ENCODE results near the gene PKP4. TPM values are rescaled to one million over a fixed set of nuclear protein-coding genes. Genes with fewer than 3 reads are reported as not detected.
A peak's percentile ranks its signal among the peaks of the same experiment; 100 is the strongest.

The PKP4 gene
- total and polyA plus RNA-seq, 2 experiments from 2014 or later = 35.7 to 92.3 TPM

DNA sequence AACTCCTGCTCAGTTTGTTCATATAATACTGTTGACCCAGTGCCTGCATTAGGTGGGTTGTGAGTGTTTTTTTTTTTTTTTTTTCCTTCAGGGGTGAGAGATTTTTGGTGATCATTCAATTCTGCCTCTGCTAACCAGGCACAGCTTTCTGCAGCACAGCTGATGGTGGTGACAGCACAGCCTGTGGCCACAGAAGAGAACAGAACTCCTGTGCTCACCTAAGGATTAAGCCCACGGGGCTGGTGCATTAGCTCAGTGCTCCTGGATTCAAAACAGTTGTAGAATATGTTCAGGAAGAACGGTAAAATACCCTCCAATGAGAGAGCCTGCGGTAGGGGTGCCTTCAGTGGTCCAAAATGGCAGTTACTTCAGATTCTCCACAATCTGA is 42.0 kb downstream of the PKP4 start:
- Histone ChIP-seq H3K36me3 (ENCODE audit: insufficient read depth) (no peaks in the 10 kb centered on the region), H3K4me1 (ENCODE audit: insufficient read depth) (peaks cover 26% of the 10 kb centered on the region), H3F3A (replicated peaks; ENCODE audit: low read depth) (no peaks in the 10 kb centered on the region), H3K4me3 (no peak overlapping the region), H3K4me2 (no peak overlapping the region), H3K27ac (ENCODE audit: low read depth) (peak overlapping the region; percentile 29; the same call in 1 of the 2 replicates), H2AFZ (no peak overlapping the region), H3K79me2 (replicated peaks; ENCODE audit: insufficient read depth) (peaks cover 99% of the 10 kb centered on the region), H3K27me3 (ENCODE audit: insufficient read depth) (no peaks in the 10 kb centered on the region), H3K9me2 (ENCODE audit: insufficient read depth) (no peaks in the 10 kb centered on the region), H4K20me1 (replicated peaks; ENCODE audit: insufficient read depth) (peaks cover 10% of the 10 kb centered on the region)
- TF ChIP-seq STAT1 (IDR thresholded peaks at IDR 0.05; ENCODE audit: unreplicated experiment) (no peak), JUNB (IDR thresholded peaks at IDR 0.05; ENCODE audit: unreplicated experiment) (no peak), ETS1 (IDR thresholded peaks at IDR 0.05) (no peak), EZH2 (IDR thresholded peaks at IDR 0.05; ENCODE audit: low read depth, unreplicated experiment) (no peak), CTCF (conservative IDR thresholded peaks at IDR 0.05; ENCODE audit: low read depth in 2 of 2) (no peak), ZNF331 (CRISPR knock-in tag; IDR thresholded peaks at IDR 0.05; ENCODE audit: low read depth) (no peak), POLR2AphosphoS5 (IDR thresholded peaks at IDR 0.05; ENCODE audit: low read depth) (no peak), EZH2phosphoT487 (IDR thresholded peaks at IDR 0.05; ENCODE audit: unreplicated experiment) (no peak), ZNF114 (CRISPR knock-in tag; IDR thresholded peaks at IDR 0.05) (no peak)
- TF ChIP-seq, protein P1, sequence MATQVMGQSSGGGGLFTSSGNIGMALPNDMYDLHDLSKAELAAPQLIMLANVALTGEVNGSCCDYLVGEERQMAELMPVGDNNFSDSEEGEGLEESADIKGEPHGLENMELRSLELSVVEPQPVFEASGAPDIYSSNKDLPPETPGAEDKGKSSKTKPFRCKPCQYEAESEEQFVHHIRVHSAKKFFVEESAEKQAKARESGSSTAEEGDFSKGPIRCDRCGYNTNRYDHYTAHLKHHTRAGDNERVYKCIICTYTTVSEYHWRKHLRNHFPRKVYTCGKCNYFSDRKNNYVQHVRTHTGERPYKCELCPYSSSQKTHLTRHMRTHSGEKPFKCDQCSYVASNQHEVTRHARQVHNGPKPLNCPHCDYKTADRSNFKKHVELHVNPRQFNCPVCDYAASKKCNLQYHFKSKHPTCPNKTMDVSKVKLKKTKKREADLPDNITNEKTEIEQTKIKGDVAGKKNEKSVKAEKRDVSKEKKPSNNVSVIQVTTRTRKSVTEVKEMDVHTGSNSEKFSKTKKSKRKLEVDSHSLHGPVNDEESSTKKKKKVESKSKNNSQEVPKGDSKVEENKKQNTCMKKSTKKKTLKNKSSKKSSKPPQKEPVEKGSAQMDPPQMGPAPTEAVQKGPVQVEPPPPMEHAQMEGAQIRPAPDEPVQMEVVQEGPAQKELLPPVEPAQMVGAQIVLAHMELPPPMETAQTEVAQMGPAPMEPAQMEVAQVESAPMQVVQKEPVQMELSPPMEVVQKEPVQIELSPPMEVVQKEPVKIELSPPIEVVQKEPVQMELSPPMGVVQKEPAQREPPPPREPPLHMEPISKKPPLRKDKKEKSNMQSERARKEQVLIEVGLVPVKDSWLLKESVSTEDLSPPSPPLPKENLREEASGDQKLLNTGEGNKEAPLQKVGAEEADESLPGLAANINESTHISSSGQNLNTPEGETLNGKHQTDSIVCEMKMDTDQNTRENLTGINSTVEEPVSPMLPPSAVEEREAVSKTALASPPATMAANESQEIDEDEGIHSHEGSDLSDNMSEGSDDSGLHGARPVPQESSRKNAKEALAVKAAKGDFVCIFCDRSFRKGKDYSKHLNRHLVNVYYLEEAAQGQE (IDR thresholded peaks at IDR 0.05; ENCODE audit: unreplicated experiment) = no peak
- no peaks in the 10 kb centered on the region for H3K27me3 Mint-ChIP-seq (ENCODE audit: insufficient read depth, low read depth, poor library complexity)
- H3K4me3 Mint-ChIP-seq = no peak overlapping the region
- H3K9me3 Mint-ChIP-seq = no peaks in the 10 kb centered on the region
- peaks cover 40% of the 10 kb centered on the region for H3K4me1 Mint-ChIP-seq
- DNase-seq (ENCODE audit: low spot score) (no peak), ATAC-seq (peak; percentile 64)
- no peaks in the 10 kb centered on the region; the same call in 2 of the 3 replicates for H3K36me3 Mint-ChIP-seq (ENCODE audit: low read depth)
- peak overlapping the region; percentile 73 for H3K27ac Mint-ChIP-seq
